Testis (tissue), 3 donors: ENCODE results near the gene AFM. TPM values are rescaled to one million over a fixed set of nuclear protein-coding genes. Genes with fewer than 3 reads are reported as not detected.

Source experiments
- DNase-seq: peaks from one replicate; pipeline ENCODE4 v3.0.0-alpha.2; 2019
- H3K27ac ChIP-seq, 2 donors: fragments of 200-600 bp; sonication (generic); one replicate each; pipeline ENCODE4 v1.5.1; 2019
- H3K27me3 ChIP-seq: fragments of 200-600 bp; sonication (generic); one replicate; pipeline ENCODE4 v1.5.1; 2019
- H3K36me3 ChIP-seq: fragments of 200-600 bp; sonication (generic); one replicate; pipeline ENCODE4 v1.5.1; 2017; ENCODE audit warnings: low read depth; ENCODE audit errors: missing control alignments
- H3K4me1 ChIP-seq: fragments of 200-600 bp; sonication (generic); one replicate; pipeline ENCODE4 v1.5.1; 2019
- H3K4me3 ChIP-seq, 2 donors: fragments of 200-600 bp; sonication (generic); one replicate each; pipeline ENCODE4 v1.5.1; 2017 to 2019
- H3K9me3 ChIP-seq: fragments of 200-600 bp; sonication (generic); one replicate; pipeline ENCODE4 v1.5.1; 2017
- CTCF ChIP-seq, 3 experiments: fragments of 450-650 bp in 2 of 3; fragments of 200-600 bp in 1 of 3; sonication (generic) in 1 of 3; IDR thresholded peaks; one replicate each; pipeline ENCODE4 v1.5.1; 2016 to 2019; ENCODE audit warnings: antibody characterized with exemption in 3 of 3, mild to moderate bottlenecking in 2 of 3, moderate library complexity in 1 of 3
- POLR2A ChIP-seq: fragments of 450-650 bp; IDR thresholded peaks from one replicate; pipeline ENCODE4 v1.6.1; 2017; ENCODE audit warnings: antibody characterized with exemption, mild to moderate bottlenecking, moderate library complexity
- WGBS, 2 donors: methylation state at CpG; one replicate each; pipeline ENCODE4 v1.1.5; 2018; 5-methylcytosine and 5-hydroxymethylcytosine counted together
- intact Hi-C: fragments of 100-400 bp; cut with DNase I; formaldehyde crosslinking; loops from one replicate; pipeline ENCODE4 v1.15.1; 2023; ENCODE audit warnings: low total_unique reads
- polyA plus RNA-seq: library from polyadenylated mRNA; stranded (reverse); fragments of 350-450 nt; fragmentation: Illumina TruSeq; extraction: RNeasy Lipid Tissue Mini Kit (QIAGEN cat#74804); gene quantifications from one replicate; pipeline ENCODE4 v1.2.3, GENCODE V29; 2014; ENCODE audit warnings: low read depth, low replicate concordance; ENCODE audit not compliant: insufficient read depth
- total RNA-seq, 2 donors: library from RNA; depleted of rRNA; stranded (reverse); fragments of >200 nt; gene quantifications; one replicate each; pipeline ENCODE4 v1.2.3, GENCODE V29; 2016

Gene AFM
- total and polyA plus RNA-seq, 3 donors from 2014 or later = 0.19 to 0.20 TPM; not detected in 1

- 94 to 95% methylated on average over 2 of the region's 2 CpGs for WGBS, 2 donors
- intact Hi-C loops = no loop called here
Measured at GRCh38 chr4:73523126-73523525, 41.6 kb downstream of the AFM start.

GRCh38 chr4:73525611-73526010, 44.1 kb downstream of the AFM start:
- H3K27ac ChIP-seq = no peak overlapping the region
- DNase-seq = no peak
- intact Hi-C loops = no loop called here
- TF ChIP-seq CTCF (IDR thresholded peaks at IDR 0.05) = no peak
- TF ChIP-seq POLR2A = no peak
- H3K4me1 ChIP-seq = no peaks in the 10 kb centered on the region
- no peaks in the 10 kb centered on the region for H3K36me3 ChIP-seq
- no peaks in the 10 kb centered on the region for H3K9me3 ChIP-seq
- 38 to 43% methylated on average over 1 of the region's 1 CpG for WGBS, 2 donors
- no peak overlapping the region for H3K4me3 ChIP-seq
- no peaks in the 10 kb centered on the region for H3K27me3 ChIP-seq

More at GRCh38 chr4:73523126-73523525, 41.6 kb downstream of the AFM start:
- no peak overlapping the region for H3K4me3 ChIP-seq
- H3K9me3 ChIP-seq = no peaks in the 10 kb centered on the region
- DNase-seq = no peak
- no peak overlapping the region for H3K27ac ChIP-seq
- TF ChIP-seq CTCF (IDR thresholded peaks at IDR 0.05) (no peak), POLR2A (no peak)
- no peaks in the 10 kb centered on the region for H3K27me3 ChIP-seq
- no peaks in the 10 kb centered on the region for H3K36me3 ChIP-seq
- no peaks in the 10 kb centered on the region for H3K4me1 ChIP-seq

- TF ChIP-seq POLR2A (no peak), CTCF (IDR thresholded peaks at IDR 0.05) (no peak)
- H3K27me3 ChIP-seq = no peaks in the 10 kb centered on the region
- no peaks in the 10 kb centered on the region for H3K9me3 ChIP-seq
- DNase-seq = no peak
- H3K36me3 ChIP-seq = no peaks in the 10 kb centered on the region
- intact Hi-C loops = no loop called here
- H3K4me1 ChIP-seq = no peaks in the 10 kb centered on the region
- 86 to 91% methylated on average over 1 of the region's 1 CpG for WGBS, 2 donors
- no peak overlapping the region for H3K27ac ChIP-seq
- H3K4me3 ChIP-seq = no peak overlapping the region
Measured at GRCh38 chr4:73527196-73527595, 45.7 kb downstream of the AFM start.

GRCh38 chr4:73528171-73528570, 46.6 kb downstream of the AFM start:
- H3K27me3 ChIP-seq = no peaks in the 10 kb centered on the region
- no peak for TF ChIP-seq POLR2A
- no peak for TF ChIP-seq CTCF (IDR thresholded peaks at IDR 0.05)
- intact Hi-C loops = no loop called here
- no peak for DNase-seq
- H3K4me3 ChIP-seq = no peak overlapping the region
- no peaks in the 10 kb centered on the region for H3K4me1 ChIP-seq
- 96% methylated on average over 2 of the region's 2 CpGs for WGBS, 2 donors
- H3K36me3 ChIP-seq = no peaks in the 10 kb centered on the region
- H3K9me3 ChIP-seq = no peaks in the 10 kb centered on the region
- H3K27ac ChIP-seq = no peak overlapping the region
